ENCODE measurements around the gene EHMT2.

GRCh38 chr6:31875877-31876276, 21.6 kb downstream of the EHMT2 start:
- TF ChIP-seq GABPB1 (CRISPR knock-in tag; IDR thresholded peaks at IDR 0.05) (no peak), CREM (CRISPR knock-in tag; IDR thresholded peaks at IDR 0.05) (no peak), NR1H2 (CRISPR knock-in tag; IDR thresholded peaks at IDR 0.05) (no peak), CTCF (IDR thresholded peaks at IDR 0.05) (no peak), E2F4 (CRISPR knock-in tag; IDR thresholded peaks at IDR 0.05; ENCODE audit: borderline replicate concordance, low read depth) (no peak), MLX (CRISPR knock-in tag; IDR thresholded peaks at IDR 0.05) (no peak), ZNF512 (CRISPR knock-in tag; IDR thresholded peaks at IDR 0.05; ENCODE audit: borderline replicate concordance) (no peak), ATF3 (CRISPR knock-in tag; conservative IDR thresholded peaks at IDR 0.05) (no peak), ZBTB21 (CRISPR knock-in tag; IDR thresholded peaks at IDR 0.05; ENCODE audit: borderline replicate concordance) (no peak), USF2 (CRISPR knock-in tag; IDR thresholded peaks at IDR 0.05) (no peak), NR3C1 (CRISPR knock-in tag; conservative IDR thresholded peaks at IDR 0.05; ENCODE audit: low read depth) (no peak), MAX (CRISPR knock-in tag; IDR thresholded peaks at IDR 0.05) (no peak)

Data from WTC11 (cell line).